Measurements from ENCODE around the gene AP2A2.

Gene AP2A2

DNA sequence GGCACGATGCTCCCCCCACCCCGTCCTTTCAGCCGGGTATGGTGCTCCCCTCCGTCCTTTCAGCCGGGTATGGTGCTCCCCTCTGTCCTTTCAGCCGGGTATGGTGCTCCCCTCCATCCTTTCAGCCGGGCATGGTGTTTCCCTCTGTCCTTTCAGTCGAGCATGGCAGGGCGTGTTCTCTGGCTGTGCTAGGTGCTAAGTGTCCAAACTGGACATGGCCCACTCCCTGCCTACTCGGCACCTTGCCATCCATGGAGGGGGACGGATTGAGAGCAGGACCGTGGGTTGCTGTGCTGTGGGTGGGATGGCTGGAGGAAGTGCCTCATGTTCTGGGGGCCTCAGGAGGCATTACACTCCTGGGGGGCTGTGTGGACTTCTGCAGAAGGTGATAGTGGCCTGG is 65.4 kb downstream of the AP2A2 start:
- DNase-seq (ENCODE audit: low read depth, low spot score): no peak
- no peak overlapping the region for H3K4me3 ChIP-seq (ENCODE audit: low read depth, low read length)
- TF ChIP-seq, protein P1, sequence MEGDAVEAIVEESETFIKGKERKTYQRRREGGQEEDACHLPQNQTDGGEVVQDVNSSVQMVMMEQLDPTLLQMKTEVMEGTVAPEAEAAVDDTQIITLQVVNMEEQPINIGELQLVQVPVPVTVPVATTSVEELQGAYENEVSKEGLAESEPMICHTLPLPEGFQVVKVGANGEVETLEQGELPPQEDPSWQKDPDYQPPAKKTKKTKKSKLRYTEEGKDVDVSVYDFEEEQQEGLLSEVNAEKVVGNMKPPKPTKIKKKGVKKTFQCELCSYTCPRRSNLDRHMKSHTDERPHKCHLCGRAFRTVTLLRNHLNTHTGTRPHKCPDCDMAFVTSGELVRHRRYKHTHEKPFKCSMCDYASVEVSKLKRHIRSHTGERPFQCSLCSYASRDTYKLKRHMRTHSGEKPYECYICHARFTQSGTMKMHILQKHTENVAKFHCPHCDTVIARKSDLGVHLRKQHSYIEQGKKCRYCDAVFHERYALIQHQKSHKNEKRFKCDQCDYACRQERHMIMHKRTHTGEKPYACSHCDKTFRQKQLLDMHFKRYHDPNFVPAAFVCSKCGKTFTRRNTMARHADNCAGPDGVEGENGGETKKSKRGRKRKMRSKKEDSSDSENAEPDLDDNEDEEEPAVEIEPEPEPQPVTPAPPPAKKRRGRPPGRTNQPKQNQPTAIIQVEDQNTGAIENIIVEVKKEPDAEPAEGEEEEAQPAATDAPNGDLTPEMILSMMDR (IDR thresholded peaks at IDR 0.05; ENCODE audit: low read depth, low read length): no peak
- in situ Hi-C loops (cut with HindIII; ENCODE audit: low sequenced_read_pairs): no loop called here

DNA sequence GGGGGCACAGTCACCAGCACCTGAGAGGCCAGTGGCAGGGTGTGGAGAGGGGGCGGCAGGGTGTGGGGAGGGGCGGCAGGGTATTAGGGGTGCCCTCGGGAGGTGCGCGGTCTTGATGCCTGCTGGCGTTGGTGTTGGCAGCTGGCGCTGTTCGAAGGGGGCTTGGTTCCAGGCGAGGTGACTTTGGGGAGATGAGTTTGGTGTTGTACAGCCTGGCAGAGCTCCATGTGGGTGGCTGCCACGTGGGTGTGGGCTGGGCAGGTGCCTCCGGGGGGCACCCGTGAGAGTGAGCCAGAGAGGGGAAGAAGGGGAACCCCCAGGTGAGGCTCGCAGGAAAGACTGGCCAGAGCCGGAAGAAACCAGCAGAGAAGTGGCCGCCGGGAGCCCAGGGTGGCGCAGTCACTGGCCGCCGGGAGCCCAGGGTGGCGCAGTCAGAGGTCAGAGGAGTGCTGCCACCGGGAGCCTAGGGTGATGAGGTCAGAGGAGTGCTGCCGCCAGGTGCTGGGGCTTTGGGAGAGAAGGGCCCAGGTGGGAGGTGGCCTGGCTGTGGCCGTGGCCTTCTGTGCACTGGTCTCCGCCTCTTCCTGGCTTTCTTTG is 66.1 kb downstream of the AP2A2 start:
- TF ChIP-seq, protein P1 (IDR thresholded peaks at IDR 0.05; ENCODE audit: low read depth, low read length): no peak
- H3K4me3 ChIP-seq (ENCODE audit: low read depth, low read length): no peak overlapping the region
- DNase-seq (ENCODE audit: low read depth, low spot score): no peak
- in situ Hi-C loops (cut with HindIII; ENCODE audit: low sequenced_read_pairs): no loop called here

DNA sequence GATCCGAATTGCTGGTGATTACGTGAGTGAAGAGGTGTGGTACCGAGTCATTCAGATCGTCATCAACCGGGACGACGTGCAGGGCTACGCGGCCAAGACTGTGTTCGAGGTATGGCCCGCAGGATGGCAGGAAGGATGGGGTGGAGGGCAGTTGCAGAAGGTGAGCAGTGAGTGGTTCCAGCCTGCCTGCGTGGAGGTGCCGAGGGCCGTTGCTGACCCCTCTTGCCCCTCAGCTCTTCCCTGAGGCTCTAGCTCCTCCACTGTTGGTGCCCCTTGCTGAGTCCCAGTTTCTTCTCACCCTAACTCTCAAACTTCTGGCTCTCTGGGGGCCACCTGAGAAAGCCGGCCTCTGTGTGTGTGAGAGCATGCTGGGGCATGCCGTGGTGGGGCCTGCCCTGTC is 66.9 kb downstream of the AP2A2 start:
- in situ Hi-C loops (cut with HindIII; ENCODE audit: low sequenced_read_pairs): no loop called here
- H3K4me3 ChIP-seq (ENCODE audit: low read depth, low read length): no peak overlapping the region
- DNase-seq (ENCODE audit: low read depth, low spot score): no peak
- TF ChIP-seq, protein P1 (IDR thresholded peaks at IDR 0.05; ENCODE audit: low read depth, low read length): no peak

DNA sequence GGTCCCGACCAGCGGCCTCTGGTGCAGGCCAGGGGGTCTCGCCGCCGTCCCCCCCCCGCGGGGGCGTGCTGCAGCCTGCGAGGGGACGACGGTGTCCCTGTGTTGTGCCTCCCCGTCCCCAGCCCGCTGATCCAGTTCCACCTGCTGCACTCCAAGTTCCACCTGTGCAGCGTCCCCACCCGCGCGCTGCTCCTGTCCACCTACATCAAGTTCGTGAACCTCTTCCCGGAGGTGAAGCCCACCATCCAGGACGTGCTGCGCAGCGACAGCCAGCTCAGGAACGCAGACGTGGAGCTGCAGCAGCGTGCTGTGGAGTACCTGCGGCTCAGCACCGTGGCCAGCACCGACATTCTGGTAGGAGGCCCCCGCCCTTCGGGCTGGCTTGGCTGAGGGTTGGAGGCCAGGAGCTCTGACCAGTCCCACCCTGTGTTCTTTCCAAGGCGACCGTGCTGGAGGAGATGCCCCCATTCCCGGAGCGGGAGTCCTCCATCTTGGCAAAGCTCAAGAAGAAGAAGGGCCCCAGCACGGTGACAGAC is 68.0 kb downstream of the AP2A2 start:
- in situ Hi-C loops (cut with HindIII; ENCODE audit: low sequenced_read_pairs): no loop called here
- no peak for DNase-seq (ENCODE audit: low read depth, low spot score)
- H3K4me3 ChIP-seq (ENCODE audit: low read depth, low read length): no peak overlapping the region
- TF ChIP-seq, protein P1 (IDR thresholded peaks at IDR 0.05; ENCODE audit: low read depth, low read length): no peak

DNA sequence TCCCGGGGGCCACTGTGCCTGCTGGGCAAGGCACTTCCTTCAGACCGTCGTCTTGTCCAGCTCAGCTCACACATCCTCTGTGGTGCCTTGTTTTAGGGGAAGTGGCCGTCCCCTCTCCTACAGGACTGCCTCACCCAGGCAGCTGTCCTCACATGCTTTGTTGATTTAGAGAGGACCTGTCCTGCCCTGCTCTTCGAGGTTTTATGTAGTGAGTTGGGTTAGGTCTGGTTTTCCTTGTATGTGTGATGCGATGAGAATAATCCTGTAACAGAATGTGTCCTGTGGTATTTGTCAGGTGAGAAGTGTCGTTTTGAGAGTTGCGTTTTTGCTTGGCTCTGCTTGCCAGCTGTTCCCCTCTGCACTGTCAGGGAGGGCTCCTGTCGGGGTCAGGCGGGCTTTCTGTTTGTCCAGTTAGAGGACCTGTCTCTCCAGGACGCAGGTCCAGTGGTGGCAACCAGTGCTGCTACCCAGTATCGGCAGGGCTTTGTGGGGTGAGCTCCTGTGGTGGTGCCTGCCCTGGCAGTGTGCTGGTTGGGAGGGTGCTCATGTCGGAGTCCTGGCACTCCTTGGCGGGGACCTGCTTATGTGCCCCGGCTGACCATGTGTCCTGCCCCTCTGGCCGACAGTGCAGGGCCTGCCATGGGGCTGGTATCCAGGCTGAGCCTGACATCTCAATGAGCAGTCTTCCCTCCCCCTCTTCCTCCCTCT is 69.5 kb downstream of the AP2A2 start:
- in situ Hi-C loops (cut with HindIII; ENCODE audit: low sequenced_read_pairs): no loop called here
- H3K4me3 ChIP-seq (ENCODE audit: low read depth, low read length): no peak overlapping the region
- TF ChIP-seq, protein P1 (IDR thresholded peaks at IDR 0.05; ENCODE audit: low read depth, low read length): no peak
- DNase-seq (ENCODE audit: low read depth, low spot score): no peak

DNA sequence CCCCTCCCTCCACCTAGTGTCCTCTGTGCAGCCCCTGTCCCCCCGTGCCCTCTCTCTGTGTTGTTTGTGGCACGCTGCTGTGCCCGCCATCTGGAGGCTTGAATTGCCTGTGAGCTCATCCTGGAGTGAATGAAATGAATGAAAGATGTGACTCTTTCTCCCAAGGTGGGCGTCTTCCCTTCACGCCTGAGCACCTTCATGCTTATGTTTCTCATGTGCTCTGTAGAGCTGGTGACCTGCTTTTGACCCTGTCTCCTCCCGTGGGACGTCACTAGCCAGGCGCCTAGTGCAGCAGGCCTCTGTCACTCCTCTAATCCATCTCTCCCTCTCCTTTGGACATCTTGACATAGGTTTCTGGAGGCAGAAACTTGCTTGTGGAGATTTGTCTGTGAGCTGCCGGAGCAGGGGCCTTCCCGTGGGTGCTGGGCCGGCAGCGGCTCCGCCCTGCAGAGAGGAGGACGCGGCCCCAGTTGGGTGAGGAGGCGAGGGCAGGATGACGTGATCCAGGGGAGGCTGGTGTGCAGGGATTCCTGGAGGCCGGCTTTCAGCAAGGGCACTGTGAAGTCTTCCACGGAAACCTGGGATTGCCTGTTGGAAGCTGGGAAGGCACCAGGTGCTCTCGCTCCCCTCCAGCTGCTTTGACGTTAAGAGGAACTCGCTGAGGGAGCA is 70.2 kb downstream of the AP2A2 start:
- in situ Hi-C loops (cut with HindIII; ENCODE audit: low sequenced_read_pairs): no loop called here
- peak; percentile 20 for DNase-seq (ENCODE audit: low read depth, low spot score)

More for the DNA sequence above, 70.2 kb downstream of the AP2A2 start:
- no peak overlapping the region for H3K4me3 ChIP-seq (ENCODE audit: low read depth, low read length)
- TF ChIP-seq, protein P1 (IDR thresholded peaks at IDR 0.05; ENCODE audit: low read depth, low read length): no peak

Data from astrocyte of the spinal cord (primary cell).